ENCODE measurements around the gene NEDD9. TPM values are rescaled to one million over a fixed set of nuclear protein-coding genes. Genes with fewer than 3 reads are reported as not detected.

The NEDD9 gene
- total RNA-seq, 2 experiments from 2014 or later, result 57.5 to 57.9 TPM

DNA sequence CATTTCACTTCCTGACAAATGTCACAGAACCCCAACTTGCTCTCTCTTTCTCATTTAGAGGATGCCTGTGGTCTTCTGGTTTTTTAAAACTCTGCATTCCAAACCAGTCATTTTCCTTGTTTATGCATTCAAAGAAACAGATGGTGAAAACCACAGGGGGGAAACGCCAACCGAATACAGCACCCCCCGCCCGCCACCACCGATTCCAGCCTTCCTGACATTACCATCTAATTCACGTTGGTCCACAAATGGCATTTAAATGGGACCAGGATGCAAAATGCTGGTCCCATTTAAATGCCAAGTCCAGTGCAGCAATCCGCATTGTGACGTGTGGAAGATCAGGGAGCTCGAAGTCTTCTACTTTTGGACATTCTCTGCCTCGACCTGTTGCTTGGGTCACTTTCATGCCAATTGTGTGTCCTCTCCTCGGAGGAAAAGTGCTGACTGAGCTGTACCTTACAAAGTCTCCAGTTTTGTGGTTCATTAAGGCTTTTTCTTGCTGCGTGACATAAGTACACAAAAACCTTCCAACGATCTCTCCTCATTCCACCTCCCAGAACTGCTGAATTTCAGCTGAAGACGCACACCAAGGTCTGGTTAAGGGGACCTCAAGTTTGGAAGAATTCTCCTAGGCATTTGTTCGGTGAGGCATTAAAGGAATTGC lies 35.8 kb downstream of the NEDD9 start:
- POLR2A ChIA-PET, result no interaction called here
- CTCF ChIA-PET, result no interaction called here

DNA sequence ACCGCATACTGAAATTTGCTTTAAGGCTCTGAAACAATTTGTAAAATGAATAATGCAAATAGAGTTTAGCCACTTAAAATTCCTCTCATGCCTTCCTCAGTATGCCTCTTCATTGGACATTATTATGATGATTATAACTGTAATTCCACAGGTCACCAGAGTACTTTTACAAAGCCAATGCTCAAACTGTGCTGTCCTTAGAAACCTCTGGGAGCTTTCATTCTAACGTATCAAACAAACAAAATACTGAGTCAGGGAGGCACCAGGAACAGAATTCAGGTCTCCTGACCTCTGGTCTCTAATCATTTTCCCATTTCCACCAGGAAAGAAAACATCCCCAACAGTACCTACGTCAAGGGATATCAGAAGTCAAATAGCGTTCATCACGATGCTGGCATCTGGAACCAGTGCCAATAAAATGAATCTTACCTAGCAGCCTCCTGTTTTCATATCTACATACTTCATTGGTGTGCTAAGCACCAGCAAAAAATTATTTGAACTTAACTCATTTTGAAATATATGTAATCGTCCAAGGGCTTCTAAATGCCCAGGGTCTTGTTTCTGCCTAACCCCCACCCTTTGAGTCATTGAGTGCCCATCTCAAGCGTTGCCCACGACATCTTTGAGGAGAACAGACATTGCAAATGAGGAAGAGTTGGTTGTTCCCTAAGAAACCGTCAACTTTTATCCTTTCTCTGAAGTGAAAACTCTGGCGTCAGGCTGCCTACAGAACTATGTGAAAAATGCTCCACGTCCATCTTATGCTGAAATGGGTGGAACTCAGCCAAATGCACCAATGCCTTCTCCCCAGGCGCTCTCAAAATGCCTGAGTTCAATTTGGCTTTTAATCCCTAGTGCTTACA lies 37.9 kb downstream of the NEDD9 start:
- POLR2A ChIA-PET, result no interaction called here

DNA sequence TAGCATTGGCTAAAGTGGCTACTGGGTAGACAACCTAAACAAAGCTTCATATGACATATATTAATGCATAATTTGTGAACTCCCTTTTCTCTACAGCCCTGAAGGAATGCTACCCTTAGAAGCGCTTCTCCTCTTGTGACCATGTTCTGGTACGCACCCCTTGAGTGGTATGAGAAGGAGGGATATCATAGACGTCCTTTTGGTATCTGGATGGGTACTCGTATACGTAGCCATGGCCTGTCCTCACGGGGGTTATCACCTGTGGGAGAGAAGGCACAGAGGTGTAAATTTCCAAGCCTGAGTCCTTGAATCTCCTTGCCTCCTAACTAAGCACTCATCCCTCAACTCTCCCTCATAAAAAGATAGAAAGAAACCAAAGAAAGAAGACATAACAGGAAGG lies 39.0 kb downstream of the NEDD9 start:
- ChIA-PET POLR2A (no interaction called here), CTCF (interaction anchor here (0.7 to 2.1 kb wide), 2 partner anchors 21 to 1482 kb away, joined by 3 to 6 read pairs; no protein-coding TSS in a partner anchor)

More for the DNA sequence above, 37.9 kb downstream of the NEDD9 start:
- CTCF ChIA-PET, result interaction anchor here (0.6 to 0.7 kb wide), 3 partner anchors 32 to 1623 kb away, joined by 3 read pairs; no protein-coding TSS in a partner anchor

DNA sequence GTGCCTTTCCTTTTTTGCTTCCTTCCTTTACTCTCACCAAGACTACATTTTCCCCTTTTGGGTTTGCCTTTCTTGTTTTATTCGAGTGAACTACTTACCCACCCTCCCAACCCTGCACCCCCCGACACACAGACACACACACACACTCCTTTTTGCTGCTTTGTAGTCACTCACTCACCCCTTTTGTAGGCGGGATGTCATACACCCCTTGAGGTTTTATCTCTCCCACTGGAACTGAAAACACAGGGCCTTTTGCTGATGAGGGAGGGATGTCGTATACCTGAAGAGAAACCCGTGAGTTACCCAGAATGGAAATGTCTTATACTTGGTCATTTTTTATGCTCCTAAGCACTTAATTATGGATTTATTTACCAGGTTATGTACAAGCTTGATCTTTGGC lies 40.3 kb downstream of the NEDD9 start:
- ChIA-PET POLR2A (interaction anchor here (0.7 kb wide), 1 partner anchor 182 kb away, joined by 3 read pairs; no protein-coding TSS in a partner anchor), CTCF (interaction anchor here (1.4 to 2.1 kb wide), 2 partner anchors 20 to 304 kb away, joined by 5 to 6 read pairs; no protein-coding TSS in a partner anchor)

DNA sequence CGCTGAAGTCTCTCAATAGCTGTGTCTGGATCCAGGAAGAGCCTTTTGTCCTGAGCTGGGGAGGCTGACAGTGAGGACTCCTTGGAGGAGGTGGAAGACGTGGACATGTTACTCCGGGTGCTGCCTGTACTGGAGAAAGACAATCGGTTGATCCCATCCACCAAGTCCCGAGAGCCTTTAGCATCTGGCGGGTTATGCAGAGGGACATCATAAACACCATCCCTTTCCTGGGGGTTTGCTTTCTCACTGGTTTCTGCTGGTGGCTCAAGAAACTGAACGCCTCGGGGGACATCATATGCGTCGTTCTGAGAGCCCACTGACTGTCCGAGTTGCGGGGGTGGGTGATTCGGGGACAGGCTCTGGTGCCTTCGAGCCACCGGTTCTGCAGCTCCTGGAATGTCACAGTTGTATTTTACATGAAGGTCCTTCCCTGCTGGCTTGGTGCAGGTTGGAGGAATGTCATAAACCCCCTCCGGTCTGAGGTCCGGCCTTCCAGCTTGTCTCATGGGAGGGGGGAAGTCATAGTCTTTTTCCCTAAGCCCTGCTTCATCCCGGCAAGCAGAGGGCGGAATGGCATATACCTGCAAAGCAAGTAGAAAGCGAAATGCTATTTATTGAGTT lies 41.7 kb downstream of the NEDD9 start:
- ChIA-PET POLR2A (no interaction called here), CTCF (interaction anchor here (1.0 kb wide), 1 partner anchor 19 kb away, joined by 4 read pairs; no protein-coding TSS in a partner anchor)

DNA sequence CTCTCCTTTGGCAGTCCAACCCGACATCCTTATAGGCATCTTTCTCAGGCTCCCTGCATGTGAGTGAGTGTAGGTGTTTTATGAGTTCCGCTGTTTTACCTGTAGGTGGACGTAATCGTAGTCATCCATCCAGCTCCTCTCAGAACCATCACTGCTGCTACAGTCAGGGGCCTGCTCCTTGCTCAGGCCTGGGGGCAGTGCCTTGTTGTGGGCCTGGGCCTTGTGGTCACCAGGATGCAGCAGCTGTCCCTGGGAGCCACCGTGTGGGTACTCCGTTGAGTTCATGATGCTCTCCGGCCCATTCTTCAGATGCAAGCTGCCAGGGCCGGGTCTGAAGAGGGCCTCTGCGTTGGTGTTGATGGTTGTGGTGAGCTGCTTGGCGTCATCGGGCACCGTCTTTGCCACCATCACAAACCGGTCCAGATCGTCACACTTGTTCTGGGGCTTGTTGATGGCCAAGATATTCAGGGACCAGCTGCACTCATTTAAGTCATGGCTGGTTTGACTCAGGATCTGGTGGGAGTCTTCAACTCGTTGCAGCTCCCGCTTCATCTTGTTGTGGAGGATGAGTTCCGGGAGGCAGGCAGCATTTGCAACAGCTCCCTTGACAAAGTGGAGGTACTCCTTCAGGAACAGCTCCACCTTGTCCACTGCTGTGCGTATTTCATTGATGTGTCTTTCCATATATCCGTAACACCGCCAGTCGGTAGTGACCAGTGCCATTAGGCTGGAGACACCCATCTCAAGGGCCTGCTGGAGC lies 42.4 kb downstream of the NEDD9 start:
- CTCF ChIA-PET, result interaction anchor here (1.0 to 1.4 kb wide), 3 partner anchors 18 to 385 kb away, joined by 3 to 4 read pairs (median 3); no protein-coding TSS in a partner anchor
- POLR2A ChIA-PET, result no interaction called here

DNA sequence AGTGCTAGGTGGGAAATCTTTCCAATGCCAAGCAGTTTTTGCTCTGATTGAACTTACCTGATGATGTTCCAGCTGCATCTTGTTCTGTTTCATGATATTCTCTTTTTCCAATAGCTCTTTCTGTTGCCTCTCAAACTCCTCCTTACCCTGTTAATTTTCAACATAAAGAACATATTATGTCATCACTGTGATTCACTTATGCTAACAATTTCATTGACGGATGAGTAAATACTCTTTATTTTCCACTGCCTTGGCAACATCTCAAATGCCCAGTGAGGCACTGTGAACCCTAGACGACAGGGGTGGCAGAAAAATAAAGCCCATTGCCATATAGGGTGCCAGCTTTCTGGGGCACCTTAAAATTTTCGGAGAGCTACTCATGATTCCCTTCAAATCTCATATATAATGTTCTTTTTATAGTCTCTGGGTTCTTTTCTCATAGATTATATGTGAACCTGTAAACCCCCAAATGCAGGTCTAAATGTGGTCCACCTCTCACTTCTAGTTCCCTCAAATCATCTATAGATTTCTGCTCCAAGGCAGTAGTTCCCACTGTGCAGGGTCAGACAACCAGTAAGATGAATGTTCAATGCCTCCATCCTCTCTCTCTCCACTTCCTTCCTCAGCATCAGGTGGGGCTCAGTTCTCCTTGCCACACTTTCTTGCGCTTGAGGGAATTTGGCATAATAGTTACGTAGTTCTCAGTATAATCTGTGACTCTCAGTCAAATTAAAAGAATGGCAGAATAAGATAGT lies 44.1 kb downstream of the NEDD9 start:
- ChIA-PET POLR2A (no interaction called here), CTCF (interaction anchor here (1.2 kb wide), 1 partner anchor 387 kb away, joined by 3 read pairs; no protein-coding TSS in a partner anchor)

DNA sequence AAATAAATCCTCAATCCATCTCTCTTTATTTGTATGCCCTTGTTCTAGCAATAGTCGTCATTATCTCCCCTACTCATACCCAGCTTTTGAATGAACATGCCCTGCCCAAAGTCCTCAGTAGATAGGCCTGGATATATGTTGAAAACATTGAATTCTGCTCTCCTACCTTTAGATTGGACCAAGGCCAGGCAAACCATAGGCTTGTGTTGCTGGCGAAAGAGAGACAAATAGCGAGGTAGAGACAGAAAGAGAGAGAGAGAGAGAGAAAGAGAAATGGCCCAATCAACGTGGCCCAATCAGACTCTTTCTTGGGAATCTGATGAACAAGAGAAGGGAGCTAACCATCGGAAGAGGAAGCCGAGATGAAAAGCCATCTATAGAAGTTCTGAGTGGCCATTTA lies 45.2 kb downstream of the NEDD9 start:
- ChIA-PET POLR2A (no interaction called here), CTCF (no interaction called here)

DNA sequence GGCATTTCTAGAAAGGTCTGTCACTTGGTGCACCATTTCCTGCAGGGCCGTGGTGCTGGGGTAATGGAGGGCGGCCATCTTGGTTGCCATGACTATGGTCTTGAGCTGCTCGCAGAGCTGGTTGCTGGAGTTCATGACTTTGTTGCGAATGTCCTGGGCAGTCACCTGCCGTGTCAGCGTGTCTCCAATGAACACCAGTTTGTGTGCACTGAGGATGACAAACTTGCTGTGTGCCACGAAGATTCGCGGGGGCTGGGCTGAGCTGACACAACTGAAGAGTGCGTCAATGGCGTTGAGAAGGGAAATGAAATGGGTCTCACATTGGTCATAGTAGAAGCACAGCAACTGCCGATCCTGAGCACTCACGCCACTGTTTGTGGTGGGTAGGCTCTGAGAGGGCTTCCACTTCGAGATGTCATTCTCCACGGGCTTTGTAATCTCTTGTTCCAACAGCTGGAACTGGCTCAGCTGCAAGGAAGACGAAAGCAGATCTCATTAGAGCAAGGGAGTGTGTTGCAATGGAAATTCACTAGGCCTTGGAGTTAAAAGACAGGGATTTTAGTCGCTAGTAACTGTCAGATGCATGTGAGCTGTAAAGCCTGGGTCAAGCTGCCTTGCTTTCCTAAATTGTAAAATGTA lies 47.1 kb downstream of the NEDD9 start:
- ChIA-PET POLR2A (no interaction called here), CTCF (no interaction called here)

DNA sequence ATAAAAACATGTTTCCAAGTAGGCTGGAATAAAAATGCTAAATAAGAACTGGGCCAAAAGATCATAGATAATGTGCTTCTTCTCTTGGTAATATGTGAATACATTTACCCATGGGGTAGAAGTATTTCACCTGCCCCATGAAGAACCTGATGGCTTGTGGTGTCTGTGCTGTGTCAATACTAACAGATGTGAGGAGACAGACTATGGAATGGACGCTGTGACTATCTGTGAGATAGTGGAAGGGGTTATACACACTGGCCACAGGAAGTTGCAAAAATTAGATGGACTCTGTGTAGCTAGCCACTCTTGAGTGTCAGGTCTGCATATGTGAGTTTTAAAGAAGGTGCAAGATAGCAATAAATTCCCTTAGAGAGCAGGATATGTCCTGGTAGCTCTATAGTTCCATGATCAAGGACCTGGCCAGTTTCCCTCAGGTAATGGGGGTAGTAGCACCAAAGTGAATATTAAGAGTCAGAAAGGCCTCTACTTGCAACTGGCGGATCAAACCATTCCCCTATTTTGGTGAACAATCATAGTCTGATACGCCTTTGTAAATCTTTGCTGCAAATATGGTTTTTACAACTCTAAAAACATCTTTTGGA lies 48.6 kb downstream of the NEDD9 start:
- POLR2A ChIA-PET, result no interaction called here
- CTCF ChIA-PET, result no interaction called here

DNA sequence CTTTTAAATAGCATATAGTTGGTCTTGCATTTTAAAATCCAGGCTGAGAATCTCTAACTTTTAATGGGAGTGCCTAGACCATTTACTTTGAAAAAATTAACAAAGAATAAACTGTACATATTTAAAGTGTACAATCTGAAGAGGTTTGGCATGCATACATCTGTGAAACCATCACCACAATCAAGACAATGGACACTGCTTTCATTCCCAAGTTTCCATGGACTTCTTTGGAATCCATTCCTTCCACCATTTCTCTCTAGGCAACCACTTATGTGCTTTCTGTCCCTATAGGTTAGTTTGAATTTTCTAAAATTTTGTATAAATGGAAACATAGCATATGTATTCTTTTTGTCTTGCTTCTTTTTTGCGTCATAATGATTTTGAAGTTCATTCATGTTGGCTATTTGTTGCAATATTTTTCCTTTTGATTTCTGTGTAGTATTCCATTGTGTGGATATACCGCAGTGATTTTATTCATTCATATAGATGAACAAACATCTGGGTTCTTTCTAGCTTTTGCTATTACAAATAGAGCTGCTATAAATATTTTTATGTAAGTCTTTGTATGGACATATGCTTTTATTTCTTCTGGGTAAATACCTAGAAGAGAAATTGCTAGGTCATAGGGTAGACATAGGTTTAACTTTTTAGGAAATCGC lies 50.9 kb downstream of the NEDD9 start:
- CTCF ChIA-PET, result no interaction called here

DNA sequence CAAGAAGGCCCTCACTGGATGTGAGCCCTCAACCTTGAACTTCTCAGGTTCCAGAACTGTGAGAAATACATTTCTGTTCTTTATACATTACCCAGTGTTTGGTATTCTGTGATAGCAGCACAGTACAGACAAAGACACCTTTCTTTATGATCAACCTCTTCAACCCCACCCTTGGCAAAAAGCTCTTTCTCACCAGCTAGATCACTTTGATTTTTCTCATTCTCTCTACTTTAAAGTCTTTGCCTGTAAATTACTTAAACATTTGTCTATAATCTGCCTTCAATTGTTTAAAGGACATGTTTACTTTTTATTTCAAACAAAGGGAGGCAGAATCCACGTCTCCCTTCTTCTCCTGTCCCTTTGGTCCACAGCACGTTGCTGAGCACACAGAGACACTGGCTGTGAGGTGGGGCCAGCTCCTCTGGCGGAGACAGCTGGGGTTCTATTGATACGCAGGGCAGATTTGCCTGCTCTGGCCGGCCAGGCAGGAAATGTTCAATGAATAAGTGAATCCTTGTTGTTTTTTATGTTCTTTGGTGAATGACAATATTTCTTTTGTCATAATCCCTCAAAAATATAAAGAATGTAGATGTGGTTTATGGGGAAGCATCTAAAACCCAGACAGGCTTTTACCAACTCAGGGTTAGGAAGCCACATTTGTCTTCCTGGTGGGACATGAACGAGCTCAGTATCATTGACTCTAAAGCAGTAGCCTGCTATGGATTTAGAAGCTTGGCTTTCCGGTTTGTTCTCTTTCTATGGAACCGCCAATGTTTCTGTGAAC lies 52.9 kb downstream of the NEDD9 start:
- POLR2A ChIA-PET, result no interaction called here

More for the DNA sequence above, 50.9 kb downstream of the NEDD9 start:
- POLR2A ChIA-PET, result no interaction called here

DNA sequence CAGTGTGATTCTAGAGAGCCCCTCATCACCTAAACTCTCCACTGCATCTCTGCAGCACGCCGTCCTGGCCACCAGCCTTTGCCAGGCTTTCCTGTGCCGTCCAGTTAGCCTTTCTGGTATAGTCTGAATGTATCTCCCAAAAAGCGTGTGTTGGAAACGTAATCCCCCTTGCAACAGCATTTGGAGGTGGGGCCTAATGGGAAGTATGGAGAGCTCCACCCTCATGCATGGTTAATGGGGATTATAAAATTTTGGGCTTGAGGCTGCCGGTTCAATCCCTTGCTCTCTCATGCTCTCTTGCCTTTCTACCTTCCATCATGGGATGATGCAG lies 53.4 kb downstream of the NEDD9 start:
- POLR2A ChIA-PET, result no interaction called here
- CTCF ChIA-PET, result no interaction called here

More for the DNA sequence above, 52.9 kb downstream of the NEDD9 start:
- CTCF ChIA-PET, result interaction anchor here (0.6 kb wide), 1 partner anchor 317 kb away, joined by 3 read pairs; no protein-coding TSS in a partner anchor

DNA sequence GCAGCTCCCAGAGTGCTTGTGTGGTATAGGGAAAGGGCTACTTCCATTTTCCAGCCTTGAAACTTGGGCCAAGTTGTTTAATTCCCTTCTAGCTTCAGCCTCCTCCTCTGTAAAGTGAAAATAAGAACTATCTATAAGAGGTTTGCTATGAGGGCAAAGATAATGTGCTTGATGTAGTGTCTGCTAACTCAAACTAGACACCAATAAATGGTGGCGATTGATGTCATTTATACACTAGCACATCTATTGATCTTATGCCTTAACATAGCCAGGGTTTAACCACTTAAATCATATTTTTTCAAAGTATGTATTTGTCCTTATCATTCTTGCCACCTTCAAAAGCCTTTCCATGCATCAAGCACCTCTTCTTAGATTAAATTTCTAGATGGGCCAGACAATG lies 55.2 kb downstream of the NEDD9 start:
- ChIA-PET POLR2A (no interaction called here), CTCF (no interaction called here)

DNA sequence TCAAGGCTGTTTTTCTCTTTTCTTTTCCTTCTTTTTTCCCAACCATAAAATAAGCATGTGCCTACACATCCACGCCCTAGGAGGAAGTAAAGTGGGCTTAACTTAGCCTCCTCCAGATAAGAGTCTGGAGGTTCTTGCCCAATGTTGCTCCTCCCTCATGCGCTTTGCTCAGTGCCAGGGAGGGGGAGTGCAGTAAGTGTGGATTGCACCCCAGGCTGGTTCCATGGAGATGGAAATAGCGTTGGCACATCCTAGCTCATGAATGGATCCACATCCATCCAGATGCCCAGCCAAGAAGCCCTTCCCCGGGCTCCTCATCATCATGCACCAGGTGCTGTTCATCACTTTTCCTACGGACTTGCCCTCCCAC lies 58.2 kb downstream of the NEDD9 start:
- ChIA-PET POLR2A (no interaction called here), CTCF (interaction anchor here (0.7 to 0.9 kb wide), 3 partner anchors 57 to 389 kb away, joined by 3 to 4 read pairs (median 3); no protein-coding TSS in a partner anchor)

DNA sequence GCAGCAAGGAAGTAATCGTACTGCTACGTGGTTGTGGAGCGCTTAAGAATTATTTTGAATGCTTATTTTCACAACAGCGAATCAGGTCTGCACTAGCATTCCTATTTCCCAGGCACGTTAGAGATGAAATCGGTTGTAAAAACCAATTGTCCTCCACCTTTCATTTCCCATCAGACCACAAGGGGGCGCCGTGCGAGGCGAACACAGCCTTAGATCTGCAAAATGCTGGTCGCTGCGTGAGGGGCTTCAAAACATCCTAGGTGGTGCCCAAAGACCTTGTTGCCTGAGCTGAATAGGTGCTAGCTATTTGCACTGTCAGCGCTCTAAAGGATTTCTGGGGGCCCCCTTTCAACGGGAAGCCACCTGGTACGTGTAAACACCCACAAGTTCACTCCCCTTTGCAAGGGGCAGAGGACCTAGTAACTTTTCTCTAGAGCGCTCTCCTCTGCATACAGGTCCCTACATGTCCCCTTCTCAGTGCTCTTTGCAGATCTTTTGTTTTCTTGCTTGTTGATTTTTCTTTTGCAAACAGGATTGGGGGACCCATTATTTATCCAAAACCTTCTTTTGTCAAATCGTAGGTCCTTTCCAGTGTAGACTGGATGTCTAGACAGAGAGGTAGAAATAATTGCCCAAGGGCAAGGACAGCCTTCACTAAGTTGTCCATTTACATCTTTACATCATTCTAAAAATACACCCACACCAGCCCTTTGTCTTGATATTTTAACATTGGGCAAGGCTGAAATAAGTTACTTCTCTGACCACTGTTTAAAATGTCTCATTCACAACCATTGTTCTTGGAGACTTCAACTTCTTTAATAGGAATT lies 59.8 kb downstream of the NEDD9 start:
- ChIA-PET CTCF (interaction anchor here (0.6 to 2.5 kb wide), 15 partner anchors 18 to 894 kb away, joined by 3 to 16 read pairs (median 4); no protein-coding TSS in a partner anchor), POLR2A (no interaction called here)

All from activated CD8-positive, alpha-beta memory T cell treated with anti-CD3 and anti-CD28 coated beads for 36 hours (primary cell).